AG04449 (cell line): ENCODE measurements around the gene ATPAF1.
"Not testable (repeated sequence)": the region's sequence is repeated elsewhere in the genome, so short reads cannot be mapped to it uniquely, and the experiment has no call there.

Experiments used
- CTCF ChIA-PET: fragments of 350-600 bp; formaldehyde crosslinking; extraction: SDS; loops from one replicate; lab custom pipeline; 2021; ENCODE audit warnings: antibody characterized with exemption; lab: Yijun Ruan, JAX
- POLR2A ChIA-PET: fragments of 400-600, 350-600 bp; formaldehyde crosslinking; extraction: SDS; loops from one replicate; lab custom pipeline; 2020; ENCODE audit warnings: antibody characterized with exemption, inconsistent platforms; lab: Yijun Ruan, JAX
- DNase-seq: peaks from one replicate; pipeline ENCODE4 v3.0.0-alpha.2; 2010; ENCODE audit warnings: low read depth, low spot score
- H3K4me3 ChIP-seq: 2 replicates; pipeline ENCODE4 v1.5.1; 2011; ENCODE audit warnings: low read depth, mild to moderate bottlenecking, control low read depth, low read length
- CTCF ChIP-seq: IDR thresholded peaks from one replicate; pipeline ENCODE4 v1.5.1; 2011; ENCODE audit warnings: mild to moderate bottlenecking, moderate library complexity, low read length, control low read depth, inconsistent platforms; ENCODE audit not compliant: insufficient read depth; ENCODE audit errors: missing control alignments

ATPAF1 gene

DNA sequence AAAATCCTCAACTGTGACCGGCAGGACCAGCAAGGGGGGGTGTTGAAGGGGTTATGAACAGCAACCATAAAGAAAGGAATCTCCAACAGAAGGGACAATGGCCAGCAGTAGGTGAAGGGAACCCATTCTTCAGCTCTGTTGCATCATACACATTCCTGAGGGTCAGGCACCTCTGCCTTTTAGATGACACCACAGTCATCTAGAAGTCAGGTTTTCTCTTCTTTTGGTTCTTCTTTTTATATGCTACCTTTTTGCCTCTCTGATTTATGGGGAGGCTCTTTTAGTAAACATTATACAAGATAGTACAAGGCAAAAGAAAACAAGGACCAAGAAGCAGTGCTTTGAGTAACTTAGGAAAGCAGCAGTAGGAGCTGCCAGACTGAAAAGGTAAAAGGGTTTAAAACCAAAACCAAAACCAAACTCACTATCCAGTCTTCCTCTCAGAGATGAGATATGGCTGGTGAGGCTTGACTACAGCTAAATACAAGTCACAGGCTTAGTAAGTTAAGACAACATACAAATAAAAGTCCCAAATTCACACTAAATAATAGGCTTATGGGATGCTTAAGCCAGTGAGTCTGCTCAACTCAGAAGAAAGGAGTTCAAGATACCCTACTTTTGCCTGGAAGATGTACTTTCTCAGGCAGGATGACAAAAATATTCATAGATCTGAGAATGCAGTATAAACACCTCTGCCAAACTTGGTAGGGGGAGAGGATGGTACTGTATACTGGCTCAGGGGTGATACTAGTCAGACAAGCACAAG lies 7.6 kb upstream of the ATPAF1 start:
- ChIA-PET CTCF (interaction anchor here (1.1 to 1.8 kb wide), 2 partner anchors 20 to 143 kb away, joined by 3 to 4 read pairs; no protein-coding TSS in a partner anchor), POLR2A (interaction anchor here (0.5 kb wide), 1 partner anchor 15 kb away, joined by 6 read pairs; no protein-coding TSS in a partner anchor)
- H3K4me3 ChIP-seq = no peak overlapping the region
- DNase-seq = no peak
- no peak for TF ChIP-seq CTCF

DNA sequence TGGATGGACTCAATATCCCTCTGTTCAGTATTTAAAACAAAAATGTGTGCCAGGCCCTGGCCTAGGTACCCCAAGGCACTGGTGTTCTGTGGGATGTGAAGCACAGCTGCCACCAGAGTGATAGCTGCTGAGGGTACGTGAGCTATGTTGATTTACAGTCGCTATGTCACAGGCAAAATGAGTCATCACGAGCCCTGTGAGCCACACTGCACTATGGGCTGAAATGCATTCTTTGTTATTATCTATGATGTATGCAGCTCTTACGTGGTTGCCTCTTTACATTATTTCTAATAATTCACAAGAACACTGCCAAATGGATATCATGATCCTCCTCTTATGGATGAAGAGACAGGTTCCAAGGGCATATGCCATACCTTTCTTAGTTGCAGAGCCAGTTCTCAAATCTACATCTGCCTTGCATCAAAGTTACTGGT lies 5.6 kb upstream of the ATPAF1 start:
- ChIA-PET POLR2A (no interaction called here), CTCF (interaction anchor here (1.1 to 1.2 kb wide), 2 partner anchors 24 to 519 kb away, joined by 3 read pairs; no protein-coding TSS in a partner anchor)
- no peak overlapping the region for H3K4me3 ChIP-seq
- no peak for TF ChIP-seq CTCF
- DNase-seq = no peak

GRCh38 chr1:46672696-46673095 lies 4.5 kb upstream of the ATPAF1 start:
- ChIA-PET POLR2A (no interaction called here), CTCF (no interaction called here)
- TF ChIP-seq CTCF = no peak
- no peak overlapping the region for H3K4me3 ChIP-seq
- DNase-seq = no peak

GRCh38 chr1:46671554-46671953 lies 3.4 kb upstream of the ATPAF1 start, which contains the start of gene TEX38:
TEX38 (plus strand) TSS chr1:46671854; CDS start chr1:46671935, 81 bp downstream.
- CTCF ChIA-PET = no interaction called here
- no peak for DNase-seq
- no peak within 1 kb of the TSS for H3K4me3 ChIP-seq
- no peak for TF ChIP-seq CTCF
- POLR2A ChIA-PET = no interaction called here

- no peak for DNase-seq
- ChIA-PET POLR2A (no interaction called here), CTCF (no interaction called here)
- H3K4me3 ChIP-seq = no peak overlapping the region
- TF ChIP-seq CTCF = no peak
Observed at GRCh38 chr1:46670134-46670533, 2.0 kb upstream of the ATPAF1 start.

DNA sequence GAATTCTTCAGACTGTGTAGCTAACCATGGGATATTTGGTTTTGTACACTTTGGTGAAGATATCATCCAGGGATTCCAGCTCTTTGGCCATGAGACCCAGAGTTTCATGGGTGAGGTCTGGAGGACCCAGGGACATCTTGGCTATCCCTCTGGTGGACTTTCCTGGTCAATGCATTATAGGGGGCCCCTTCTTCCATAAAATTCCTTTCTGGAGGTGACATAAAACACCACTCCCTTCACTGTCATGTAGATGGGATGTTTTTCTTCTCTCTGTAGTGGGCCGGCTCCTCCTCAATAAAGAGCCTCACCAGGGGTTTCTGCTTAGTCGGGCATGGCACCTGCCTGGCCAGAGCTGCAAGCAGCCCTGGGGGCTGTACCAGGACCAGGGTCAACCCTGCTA lies 2.2 kb downstream of the ATPAF1 start:
- CTCF ChIA-PET = interaction anchor here (1.6 kb wide), 1 partner anchor 118 kb away, joined by 4 read pairs; no protein-coding TSS in a partner anchor

GRCh38 chr1:46662919-46663318 lies 5.2 kb downstream of the ATPAF1 start:
- CTCF ChIA-PET, H3K4me3 ChIP-seq, DNase-seq, POLR2A ChIA-PET: not testable (repeated sequence)

More for the DNA sequence above, 2.2 kb downstream of the ATPAF1 start:
- TF ChIP-seq CTCF = no peak
- no peak for DNase-seq
- POLR2A ChIA-PET = no interaction called here
- H3K4me3 ChIP-seq = no peak overlapping the region

GRCh38 chr1:46660116-46660515 lies 8.0 kb downstream of the ATPAF1 start:
- DNase-seq, POLR2A ChIA-PET, H3K4me3 ChIP-seq, CTCF ChIA-PET: not testable (repeated sequence)
